Thyroid gland (tissue), 4 donors: ENCODE results near the gene KRT15.

Experiments used
- CTCF ChIP-seq, 6 experiments: fragments of 200-600 bp in 3 of 6; fragments of 450-650 bp in 3 of 6; sonication (generic) in 3 of 6; IDR thresholded peaks; one replicate each; pipeline ENCODE4 v1.5.1; 2016 to 2019; ENCODE audit warnings: antibody characterized with exemption in 6 of 6, mild to moderate bottlenecking in 2 of 6, inconsistent platforms in 1 of 6, moderate library complexity in 1 of 6
- POLR2A ChIP-seq, 2 donors: fragments of 450-650 bp; IDR thresholded peaks; one replicate each; pipeline ENCODE4 v1.6.1; 2017; ENCODE audit warnings: antibody characterized with exemption in 2 of 2, mild to moderate bottlenecking in 2 of 2, moderate library complexity in 1 of 2

GRCh38 chr17:41516830-41517283, 1.8 kb downstream of the KRT15 start:
- TF ChIP-seq CTCF (IDR thresholded peaks at IDR 0.05) = no peak
- TF ChIP-seq POLR2A (IDR thresholded peaks at IDR 0.05) = no peak
